ENCODE results near the gene MCOLN3.
"Not testable (repeated sequence)": the region's sequence is repeated elsewhere in the genome, so short reads cannot be mapped to it uniquely, and the experiment has no call there.

MCOLN3 gene

DNA sequence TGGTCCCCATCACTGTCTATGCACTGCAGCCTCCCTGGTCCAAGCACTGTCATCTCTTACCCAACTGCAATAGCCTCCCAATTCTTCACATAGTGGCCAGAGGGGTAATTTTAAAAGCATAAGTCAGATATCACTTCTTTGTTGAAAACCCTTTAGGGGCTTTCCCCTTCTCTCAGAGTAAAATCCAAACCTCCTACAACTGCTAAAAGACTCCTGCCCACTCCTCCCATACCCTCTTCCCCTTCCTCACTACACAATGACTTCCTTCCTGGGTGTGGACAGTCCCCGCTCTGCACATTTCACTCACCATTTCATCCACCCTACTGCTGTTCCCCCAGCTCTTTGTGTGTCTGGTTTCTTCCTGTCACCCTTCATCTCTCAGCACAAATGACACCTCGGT lies 59.7 kb downstream of the MCOLN3 start:
- DNase-seq = no peak

GRCh38 chr1:84986561-84986960 lies 61.7 kb downstream of the MCOLN3 start:
- not testable (repeated sequence) for DNase-seq

DNA sequence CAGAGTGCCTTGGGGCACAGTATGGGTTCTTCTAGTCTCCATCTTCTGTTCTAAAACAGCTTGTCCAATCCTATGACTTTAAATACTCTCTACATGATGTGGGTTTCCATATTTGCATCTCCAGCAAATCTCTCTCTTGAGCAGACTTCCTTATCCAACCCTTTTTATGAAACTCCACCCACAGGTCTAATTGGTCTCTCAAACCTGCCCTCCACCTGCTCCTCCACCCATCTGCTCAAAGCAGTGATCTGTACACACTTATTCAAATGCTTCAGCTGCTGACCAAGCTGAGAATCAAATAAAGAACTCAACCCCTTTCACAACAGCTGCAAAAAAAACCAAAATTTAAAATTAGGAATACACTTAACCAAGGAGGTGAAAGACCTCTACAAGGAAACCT lies 62.9 kb downstream of the MCOLN3 start:
- DNase-seq = no peak

DNA sequence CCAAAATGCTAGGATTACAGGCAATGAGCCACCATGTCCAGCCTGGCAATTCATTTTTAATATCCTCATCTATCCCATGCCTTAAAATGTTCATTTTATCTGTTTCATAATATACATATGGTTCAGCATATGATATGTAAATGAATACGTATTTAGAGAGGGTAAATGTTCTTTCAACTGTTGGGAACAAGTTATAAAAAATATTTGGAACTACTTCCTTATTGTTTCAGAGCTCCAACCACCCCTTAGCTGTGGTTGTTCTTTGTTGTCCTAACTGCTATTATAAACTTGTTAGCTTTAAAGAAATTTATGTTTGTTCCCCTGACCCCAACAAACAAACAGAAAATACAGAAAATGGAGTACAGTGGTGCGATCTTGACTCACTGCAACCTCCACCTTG lies 65.9 kb downstream of the MCOLN3 start:
- DNase-seq = no peak

GRCh38 chr1:84975035-84975434 lies 73.3 kb downstream of the MCOLN3 start:
- DNase-seq = no peak

GRCh38 chr1:84973498-84974334 lies 74.6 kb downstream of the MCOLN3 start:
- DNase-seq = no peak

- DNase-seq = no peak
Measured at GRCh38 chr1:84972377-84972987, 75.8 kb downstream of the MCOLN3 start.

GRCh38 chr1:84971957-84972356 lies 76.3 kb downstream of the MCOLN3 start:
- no peak for DNase-seq

DNA sequence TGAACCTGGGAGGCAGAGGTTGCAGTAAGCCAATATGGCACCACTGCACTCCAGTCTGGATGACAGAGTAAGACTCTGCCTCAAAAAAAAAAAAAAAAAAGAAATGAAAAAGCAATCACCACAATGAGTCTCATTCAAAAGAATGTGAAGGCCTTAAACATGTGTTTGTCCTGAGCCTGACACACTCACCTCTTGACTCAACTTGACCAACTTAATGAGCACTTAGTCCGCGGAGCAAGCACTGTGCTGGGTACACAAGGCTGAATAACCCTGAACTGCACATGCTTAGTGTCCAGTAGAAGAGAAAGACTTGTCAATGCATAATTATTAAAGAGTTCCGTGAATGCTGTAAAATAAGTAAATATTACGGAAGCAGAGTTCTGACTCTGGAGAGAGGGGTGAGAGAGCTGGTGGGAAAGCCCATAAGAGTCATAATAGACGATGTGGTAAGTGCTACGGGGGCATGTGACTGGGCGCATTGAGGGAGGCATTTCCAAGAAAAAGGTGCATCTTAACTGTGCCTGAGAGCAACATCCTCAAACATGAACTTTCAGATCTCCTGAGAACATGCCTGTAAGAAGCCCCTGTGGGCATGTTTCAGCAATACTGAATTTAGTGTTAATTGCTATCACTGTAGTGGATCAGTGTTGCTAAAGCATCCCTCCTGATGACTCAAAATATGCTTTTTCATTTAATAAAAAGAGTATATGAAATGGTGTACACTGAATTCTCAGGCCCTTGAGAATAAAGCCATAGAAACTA lies 78.6 kb downstream of the MCOLN3 start:
- no peak for DNase-seq

- DNase-seq = no peak
Measured at GRCh38 chr1:84968865-84969264, 79.4 kb downstream of the MCOLN3 start.

DNA sequence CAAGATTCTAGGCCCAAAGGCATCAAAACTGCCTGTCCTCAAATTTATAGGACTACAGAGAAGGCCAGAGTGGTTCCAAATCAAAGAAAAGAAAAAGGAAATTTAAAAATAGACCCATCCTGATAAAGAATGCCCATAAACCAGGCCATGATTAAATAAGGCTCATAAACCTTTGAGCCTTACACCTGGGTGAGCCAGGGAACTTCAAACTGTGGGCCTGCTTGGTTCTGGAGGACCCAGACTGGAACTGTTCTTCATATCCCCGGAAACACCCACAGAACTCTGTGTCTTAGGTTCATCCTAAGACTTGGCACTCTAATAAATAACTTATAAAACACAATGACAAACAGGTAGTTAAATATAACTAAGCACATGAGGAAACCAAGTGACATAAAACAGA lies 80.2 kb downstream of the MCOLN3 start:
- DNase-seq = no peak

All from NCI-H82 (cell line).